NCI-H345 treated with DMSO at 0.1 percent for 48 hours (cell line): ENCODE measurements around the gene KLRG1.

Experiments
- DNase-seq: peaks from one replicate; lab custom pipeline; 2025; ENCODE audit not compliant: unreplicated experiment; lab: John Stamatoyannopoulos, UW

KLRG1 gene

DNA sequence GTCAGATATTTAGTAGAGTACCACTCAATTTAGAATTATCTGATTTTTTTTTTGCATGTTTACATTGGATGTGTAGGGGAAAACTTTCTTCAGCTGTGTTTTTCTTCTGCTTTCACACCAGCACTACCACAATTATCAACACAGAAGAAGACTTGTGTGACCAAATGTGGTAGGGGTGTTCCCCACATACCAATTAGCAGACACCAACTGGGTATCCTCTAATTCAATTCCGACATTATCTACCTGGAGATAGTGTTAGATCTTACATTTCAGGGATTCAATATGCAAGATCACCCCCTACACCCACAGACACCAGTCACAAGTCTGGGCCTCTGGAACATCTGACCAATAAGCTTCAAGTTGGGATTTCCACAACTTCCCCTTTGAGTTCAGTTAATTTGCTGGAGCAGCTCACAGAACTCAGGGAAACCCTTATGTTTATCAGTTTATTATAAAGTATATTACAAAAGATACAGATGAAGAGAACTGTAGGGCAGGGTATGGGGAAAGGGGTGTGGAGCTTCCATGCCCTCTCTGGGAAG is 4.1 kb upstream of the KLRG1 start:
- no peak for DNase-seq

- no peak for DNase-seq
These were observed 2.2 kb upstream of the KLRG1 start for GRCh38 chr12:8987163-8987562.

GRCh38 chr12:8987685-8988084 is 1.7 kb upstream of the KLRG1 start:
- no peak for DNase-seq

DNA sequence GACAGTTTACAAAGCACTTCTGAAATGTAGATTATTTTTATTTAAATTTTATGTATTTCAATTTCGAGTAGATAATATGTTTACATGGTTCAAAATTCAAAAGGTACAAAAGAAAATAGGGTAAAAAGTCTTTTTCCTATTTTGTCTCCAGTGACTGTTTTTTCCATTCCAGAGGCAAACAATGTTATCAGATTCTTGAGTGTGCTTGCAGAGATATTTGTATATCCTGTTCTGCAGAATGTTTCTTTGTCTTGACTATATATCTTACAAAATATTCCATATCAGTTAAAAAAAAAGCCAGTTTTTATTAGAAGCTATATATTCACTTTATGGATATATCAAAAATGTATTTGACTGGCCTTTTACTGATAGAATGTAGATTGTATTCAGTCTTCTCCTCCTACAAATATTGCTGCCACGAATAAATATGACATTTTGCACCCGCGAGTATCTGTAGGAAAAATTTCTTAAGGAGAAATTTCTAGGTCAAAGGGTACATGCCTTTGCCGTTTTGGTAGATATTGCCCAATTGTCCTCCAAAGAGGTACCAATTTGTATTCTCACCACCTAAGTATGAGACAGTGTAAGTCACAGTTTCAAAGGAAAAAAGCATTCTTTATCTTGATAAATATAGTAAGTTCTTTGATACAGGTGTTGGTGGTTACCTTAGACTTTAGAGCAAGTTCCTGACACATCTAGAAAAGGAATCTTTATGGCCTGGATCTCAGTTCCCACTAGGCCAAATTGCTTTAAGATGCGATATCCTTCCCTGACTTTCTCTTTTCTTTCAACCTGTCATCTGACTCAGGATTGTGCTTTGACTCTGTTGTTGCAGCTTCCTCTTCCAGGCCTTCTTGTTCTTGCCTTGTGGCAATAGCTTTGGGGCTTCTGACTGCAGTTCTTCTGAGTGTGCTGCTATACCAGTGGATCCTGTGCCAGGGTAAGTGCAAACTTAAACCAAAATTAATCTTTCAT is 2.3 kb downstream of the KLRG1 start:
- DNase-seq = no peak

- no peak for DNase-seq
These were observed 4.5 kb downstream of the KLRG1 start for GRCh38 chr12:8993827-8994226.

GRCh38 chr12:8995021-8995775 is 5.9 kb downstream of the KLRG1 start:
- DNase-seq = no peak

DNA sequence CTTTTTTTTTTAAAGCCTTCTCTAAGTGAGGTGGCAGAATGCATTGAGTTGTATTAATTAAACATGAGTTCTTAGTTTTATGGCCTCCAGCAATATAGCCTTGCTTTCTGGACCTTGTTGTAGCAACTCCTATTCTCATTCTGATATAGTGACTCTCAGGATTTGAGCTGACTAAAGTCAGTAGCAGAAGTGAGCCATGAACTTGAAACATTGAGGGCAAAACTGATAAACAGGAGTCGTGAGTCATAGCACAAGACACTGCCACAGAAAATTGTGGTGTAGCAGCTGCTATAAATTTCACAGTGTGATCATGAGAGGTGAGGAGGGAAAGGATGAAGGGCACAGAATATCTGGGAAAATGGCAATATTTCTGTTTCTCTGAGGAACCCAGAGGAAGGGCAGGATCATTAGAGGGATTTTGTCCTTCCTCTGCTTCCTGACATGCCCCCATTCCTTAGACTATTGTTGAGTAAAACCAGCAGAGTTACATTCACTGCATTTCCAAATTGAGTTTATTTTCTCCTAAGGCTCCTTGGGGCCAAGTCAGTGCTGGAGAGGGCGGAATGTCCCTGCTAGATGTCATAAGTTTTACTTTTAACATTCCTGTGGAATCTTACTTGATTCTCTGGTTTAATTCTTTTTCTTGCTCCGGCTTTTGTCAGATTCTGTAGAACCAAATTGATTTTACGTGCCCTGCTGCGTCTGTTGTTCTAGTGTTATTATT is 7.5 kb downstream of the KLRG1 start:
- DNase-seq = no peak

DNA sequence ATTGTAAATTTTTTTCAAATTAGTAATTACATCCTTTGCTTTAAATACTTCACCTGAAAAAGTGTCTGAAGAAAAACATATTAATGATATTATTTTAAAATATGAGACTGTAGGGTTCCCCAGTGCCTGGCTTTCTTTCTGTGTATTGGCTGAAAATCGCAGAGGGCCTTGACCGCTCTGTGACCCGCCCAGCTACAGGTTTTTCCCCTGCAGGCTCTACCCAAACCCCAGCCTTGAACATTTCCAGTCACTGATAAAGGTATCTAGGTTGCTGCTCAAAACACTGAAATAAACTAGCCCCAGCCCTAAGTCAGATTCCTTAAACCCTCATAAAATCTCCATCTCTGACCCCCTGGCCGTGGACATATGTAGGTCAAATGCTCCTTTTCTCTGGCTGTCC is 11.9 kb downstream of the KLRG1 start:
- DNase-seq = no peak

- DNase-seq = no peak
These were observed 13.0 kb downstream of the KLRG1 start for GRCh38 chr12:9002335-9002734.

DNA sequence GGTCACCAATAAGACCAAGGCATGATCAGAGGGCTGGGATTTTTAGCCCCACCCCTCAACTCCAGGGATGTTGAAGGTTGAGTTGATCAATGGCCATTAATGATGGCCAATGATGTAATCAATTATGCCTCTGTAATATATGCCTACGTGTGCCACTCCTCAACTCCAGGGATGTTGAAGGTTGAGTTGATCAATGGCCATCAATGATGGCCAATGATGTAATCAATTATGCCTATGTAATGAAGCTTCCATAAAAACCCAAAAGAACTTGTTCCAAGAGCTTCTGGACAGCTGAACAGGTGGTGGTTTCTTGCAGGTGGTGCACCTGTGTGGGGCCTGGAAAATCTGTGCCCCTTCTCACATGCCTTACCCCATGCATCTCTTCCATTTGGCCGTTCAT is 33.2 kb downstream of the KLRG1 start:
- DNase-seq = no peak

GRCh38 chr12:9024512-9024911 is 35.2 kb downstream of the KLRG1 start:
- DNase-seq = no peak

DNA sequence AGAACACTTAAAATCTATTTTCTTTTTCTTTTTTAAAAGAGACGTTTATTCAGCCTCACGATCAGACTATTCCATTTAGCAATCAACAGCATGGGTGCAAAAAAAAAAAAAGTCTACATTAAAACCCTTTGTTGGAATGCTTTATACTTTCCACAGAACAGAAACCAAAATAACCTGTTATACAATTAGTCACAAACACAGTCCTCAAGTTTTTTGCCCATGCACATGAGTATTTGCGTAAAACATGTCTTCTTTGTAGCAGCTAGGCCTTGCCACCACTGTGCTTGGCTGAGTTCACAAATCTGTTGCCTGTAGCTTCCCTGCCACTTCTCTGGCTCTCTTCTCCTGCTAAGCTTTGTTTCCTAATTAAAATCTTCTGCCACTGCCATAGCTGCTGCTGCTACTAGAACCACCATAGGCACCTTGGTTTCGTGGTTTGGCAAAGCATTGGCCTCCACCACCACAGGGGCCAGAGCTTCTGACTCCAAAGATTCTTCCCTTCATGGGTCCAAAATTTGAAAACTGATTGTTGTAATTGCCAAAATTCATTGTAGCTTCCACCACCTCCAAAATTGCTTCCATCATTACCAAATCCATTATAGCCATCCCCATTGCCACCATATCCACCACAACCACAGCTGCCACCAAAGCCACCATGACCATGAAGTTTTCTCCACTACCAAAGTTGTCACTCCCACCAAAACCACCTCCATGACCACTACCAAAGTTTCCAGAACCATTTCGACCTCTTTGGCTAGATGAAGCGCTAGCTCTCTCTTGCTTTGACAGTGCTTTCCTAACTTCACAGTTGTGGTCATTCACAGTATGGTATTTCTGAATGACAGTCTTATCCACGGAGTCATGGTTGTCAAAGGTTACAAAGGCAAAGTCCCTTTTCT is 38.1 kb downstream of the KLRG1 start:
- no peak for DNase-seq

DNA sequence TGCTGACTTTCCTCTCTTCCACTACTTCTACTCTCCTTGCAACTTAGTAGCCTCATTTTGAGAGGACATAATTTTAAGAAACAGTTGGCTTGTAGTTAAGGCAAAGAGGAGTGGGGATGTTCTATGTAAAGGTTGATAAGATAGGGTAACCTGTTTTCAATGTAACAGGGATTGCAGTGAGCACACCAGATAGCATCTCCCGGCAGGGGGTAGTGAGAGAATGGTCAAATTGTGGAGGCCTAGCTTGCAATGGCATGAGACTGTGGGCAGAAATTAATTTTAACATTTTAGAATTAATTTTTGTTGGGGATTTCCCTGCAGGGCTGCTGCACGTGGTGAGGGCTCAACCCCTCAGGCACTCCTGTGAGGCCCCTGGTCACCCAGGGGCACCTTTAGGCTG is 41.4 kb downstream of the KLRG1 start:
- DNase-seq = no peak

DNA sequence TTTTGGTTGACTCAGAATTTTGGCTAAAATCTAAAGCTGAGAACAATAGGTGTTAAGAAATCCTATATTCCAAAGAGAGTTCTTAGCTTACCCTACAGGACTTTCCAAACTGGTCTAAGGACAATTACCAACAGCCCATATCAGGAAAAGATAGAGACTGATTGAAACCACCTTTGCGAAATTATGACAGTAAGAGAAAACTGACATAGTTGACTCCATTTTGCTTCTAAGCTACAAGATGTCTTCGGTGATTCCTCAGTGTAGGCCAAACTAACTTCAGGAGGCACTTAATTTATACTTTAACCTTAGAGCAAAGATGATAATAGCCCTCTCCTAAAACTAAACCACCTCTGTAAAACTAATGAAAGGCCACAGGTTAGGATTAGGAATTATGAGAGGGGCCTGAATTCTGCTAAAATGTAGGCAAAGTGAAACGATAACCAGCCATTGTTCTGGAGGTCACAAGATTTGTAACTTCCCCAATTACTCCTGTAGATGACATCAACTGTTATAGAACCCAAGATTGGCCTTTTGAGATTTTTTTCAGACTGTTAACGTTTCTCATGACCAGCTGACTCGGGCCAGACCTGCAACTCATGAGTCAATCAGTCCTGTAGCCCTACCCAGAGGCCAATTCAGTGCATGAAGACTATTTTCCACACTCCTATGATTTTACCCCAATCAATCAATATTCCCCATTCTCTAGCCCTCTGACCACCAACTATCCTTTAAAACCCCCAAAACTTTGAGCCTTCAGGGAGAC is 43.0 kb downstream of the KLRG1 start:
- DNase-seq = no peak

- no peak for DNase-seq
These were observed 44.0 kb downstream of the KLRG1 start for GRCh38 chr12:9033265-9033887.

DNA sequence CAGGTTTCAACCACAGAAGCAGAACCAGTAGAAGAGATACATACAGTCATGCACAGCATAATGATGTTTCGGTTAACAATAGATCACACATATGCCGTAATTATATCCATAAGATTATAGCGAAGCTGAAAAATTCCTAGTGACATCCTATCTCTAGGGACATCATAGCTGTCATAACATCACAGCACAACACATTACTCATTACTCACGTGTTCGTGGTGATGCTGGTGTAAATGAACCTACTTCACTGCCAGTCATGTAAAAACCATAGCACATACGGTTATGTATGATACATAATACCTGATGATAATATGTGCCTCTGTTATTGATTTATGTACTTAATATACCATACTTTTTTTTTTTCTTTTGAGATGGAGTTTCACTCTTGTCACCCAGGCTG is 44.7 kb downstream of the KLRG1 start:
- no peak for DNase-seq

DNA sequence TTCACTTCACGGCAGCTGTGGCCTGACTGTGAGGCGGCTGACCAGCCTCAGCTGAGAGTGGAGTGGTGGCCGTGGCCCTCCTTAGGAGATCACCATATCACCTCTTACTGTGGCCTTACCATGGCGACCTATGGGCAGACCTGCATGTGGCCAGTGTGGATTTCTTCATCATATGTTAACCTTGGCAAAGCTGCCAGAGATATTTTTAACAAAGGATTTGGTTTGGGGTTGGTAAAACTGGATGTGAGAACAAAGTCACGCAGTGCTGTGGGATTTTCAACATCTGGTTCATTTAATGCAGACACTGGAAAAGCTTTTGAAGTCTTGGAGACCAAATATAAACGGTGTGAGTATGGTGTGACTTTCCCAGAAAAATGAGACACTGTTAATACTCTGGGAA is 46.9 kb downstream of the KLRG1 start:
- DNase-seq = no peak

GRCh38 chr12:9037431-9037830 is 48.1 kb downstream of the KLRG1 start:
- no peak for DNase-seq

DNA sequence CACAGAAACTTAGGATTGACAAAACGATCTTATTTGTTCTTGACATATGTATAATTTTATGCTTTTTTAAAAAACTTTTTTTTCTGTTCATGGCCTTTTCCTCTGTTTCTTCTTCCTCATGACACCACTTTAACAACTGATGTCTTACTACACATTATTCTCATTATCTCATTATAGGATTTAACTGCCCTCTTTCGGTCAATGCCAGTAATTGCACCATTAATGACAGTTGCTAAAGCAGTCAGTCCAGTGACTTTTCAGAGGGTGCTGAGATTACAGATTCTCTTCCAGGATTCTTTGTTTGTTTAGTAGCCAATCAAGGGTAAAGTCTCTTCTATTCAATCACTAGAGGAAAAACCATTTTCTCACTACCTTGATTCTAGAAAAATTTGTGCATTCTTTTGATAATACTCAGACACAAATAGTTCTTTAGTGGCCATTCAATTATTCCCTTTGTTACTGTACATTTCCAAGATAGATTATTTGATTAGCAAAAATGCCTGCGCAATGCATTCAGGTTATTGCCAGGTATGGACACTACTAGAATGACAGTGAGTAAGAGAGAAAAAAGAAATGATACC is 50.1 kb downstream of the KLRG1 start:
- DNase-seq = peak; percentile 27
